GM10248 (cell line): ENCODE measurements around the gene GALNTL6.

ENCODE experiments used
- CTCF ChIA-PET: fragments of 300-600 bp; sonication (Branson Sonifier 250); formaldehyde crosslinking; extraction: SDS; loops from one replicate; lab custom pipeline; 2021; ENCODE audit warnings: antibody characterized with exemption; lab: Yijun Ruan, JAX
- POLR2A ChIA-PET: fragments of 350-650 bp; sonication (Branson Sonifier 250); formaldehyde crosslinking; extraction: SDS; loops from one replicate; lab custom pipeline; 2020; ENCODE audit warnings: antibody characterized with exemption; lab: Yijun Ruan, JAX
- DNase-seq: peaks from one replicate; pipeline ENCODE4 v3.0.0; 2012; ENCODE audit errors: extremely low spot score
- CTCF ChIP-seq: IDR thresholded peaks from 2 replicates; pipeline ENCODE4 v1.5.1; 2012; ENCODE audit warnings: mild to moderate bottlenecking, low read depth; ENCODE audit errors: extremely low read depth, missing control alignments, control extremely low read depth

Gene GALNTL6

GRCh38 chr4:172369471-172369959 lies 556.3 kb downstream of the GALNTL6 start:
- CTCF ChIA-PET, result no interaction called here
- POLR2A ChIA-PET, result no interaction called here
- no peak for TF ChIP-seq CTCF
- no peak for DNase-seq

DNA sequence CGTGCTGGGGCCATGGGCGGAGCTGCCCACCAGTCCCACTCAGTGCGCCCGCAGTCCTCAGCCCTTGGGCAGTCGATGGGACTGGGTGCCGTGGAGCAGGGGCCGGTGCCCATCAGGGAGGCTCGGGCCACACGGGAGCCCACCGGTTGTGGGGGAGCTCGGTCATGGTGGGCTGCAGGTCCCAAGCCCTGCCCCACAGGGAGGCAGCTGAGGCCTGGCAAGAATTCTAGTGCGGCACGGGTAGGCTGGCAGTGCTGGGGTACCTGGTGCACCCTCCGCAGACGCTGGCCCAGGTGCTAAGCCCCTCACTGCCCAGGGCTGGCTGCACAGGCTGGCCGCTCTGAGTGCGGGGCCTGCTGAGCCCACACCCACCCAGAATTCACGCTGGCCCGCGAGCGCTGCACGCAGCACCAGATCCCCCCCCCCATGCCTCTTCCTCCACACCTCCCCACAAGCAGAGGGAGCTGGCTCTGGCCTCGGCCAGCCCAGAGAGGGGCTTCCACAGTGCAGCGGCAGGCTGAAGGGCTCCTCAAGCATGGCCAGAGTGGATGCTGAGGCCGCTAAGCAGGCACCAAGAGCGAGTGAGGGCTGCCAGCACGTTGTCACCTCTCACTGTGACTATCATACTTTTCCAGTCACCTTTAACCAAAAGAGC lies 564.4 kb downstream of the GALNTL6 start:
- TF ChIP-seq CTCF, result no peak
- ChIA-PET POLR2A (no interaction called here), CTCF (no interaction called here)
- DNase-seq, result no peak

- no peak for TF ChIP-seq CTCF
- CTCF ChIA-PET, result interaction anchor here (1.4 kb wide), 1 partner anchor 11 kb away, joined by 3 read pairs; no protein-coding TSS in a partner anchor
- POLR2A ChIA-PET, result no interaction called here
- no peak for DNase-seq
Measured at GRCh38 chr4:172379834-172380233, 566.6 kb downstream of the GALNTL6 start.

DNA sequence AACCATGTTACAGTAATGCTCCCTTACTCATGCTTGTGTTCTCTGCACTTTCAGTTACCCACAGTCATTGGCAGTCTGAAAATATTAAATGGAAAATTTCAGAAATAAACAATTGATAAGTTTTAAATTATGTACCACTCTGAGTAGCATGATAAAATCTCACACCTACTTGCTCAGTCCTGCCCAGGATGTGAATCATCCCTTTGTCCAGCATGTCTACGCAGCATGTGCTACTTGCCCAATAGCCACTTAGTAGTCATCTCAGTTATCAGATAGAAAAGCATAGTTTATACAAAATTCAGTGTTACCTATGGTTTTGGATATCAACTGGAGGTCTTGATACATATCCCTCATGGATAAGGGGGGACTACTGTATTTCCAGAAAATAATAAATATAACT lies 577.1 kb downstream of the GALNTL6 start:
- ChIA-PET POLR2A (no interaction called here), CTCF (no interaction called here)
- TF ChIP-seq CTCF, result no peak
- no peak for DNase-seq

DNA sequence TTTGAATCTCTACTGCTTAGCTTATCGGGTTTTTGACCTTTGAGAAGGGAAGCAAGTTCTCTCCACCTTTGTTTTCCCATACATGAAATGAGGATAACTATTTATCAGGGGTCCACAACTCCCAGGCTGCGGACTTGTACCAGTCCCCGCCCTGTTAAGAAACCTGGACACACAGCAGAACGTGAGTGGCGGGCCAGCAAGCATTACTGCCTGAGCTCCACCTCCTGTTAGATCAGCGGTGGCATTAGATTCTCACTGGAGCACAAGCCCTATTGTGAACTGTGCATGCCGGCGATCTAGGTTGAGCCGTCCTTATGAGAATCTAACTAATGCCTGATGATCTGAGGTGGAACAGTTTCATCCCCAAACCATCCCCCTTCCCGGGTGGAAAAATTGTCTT lies 579.5 kb downstream of the GALNTL6 start:
- DNase-seq, result no peak
- TF ChIP-seq CTCF, result no peak
- CTCF ChIA-PET, result interaction anchor here (0.8 kb wide), 1 partner anchor 11 kb away, joined by 3 read pairs; no protein-coding TSS in a partner anchor
- POLR2A ChIA-PET, result no interaction called here

GRCh38 chr4:172393220-172393619 lies 580.0 kb downstream of the GALNTL6 start:
- POLR2A ChIA-PET, result no interaction called here
- no peak for DNase-seq
- CTCF ChIA-PET, result interaction anchor here (0.8 kb wide), 1 partner anchor 11 kb away, joined by 3 read pairs; no protein-coding TSS in a partner anchor
- no peak for TF ChIP-seq CTCF

DNA sequence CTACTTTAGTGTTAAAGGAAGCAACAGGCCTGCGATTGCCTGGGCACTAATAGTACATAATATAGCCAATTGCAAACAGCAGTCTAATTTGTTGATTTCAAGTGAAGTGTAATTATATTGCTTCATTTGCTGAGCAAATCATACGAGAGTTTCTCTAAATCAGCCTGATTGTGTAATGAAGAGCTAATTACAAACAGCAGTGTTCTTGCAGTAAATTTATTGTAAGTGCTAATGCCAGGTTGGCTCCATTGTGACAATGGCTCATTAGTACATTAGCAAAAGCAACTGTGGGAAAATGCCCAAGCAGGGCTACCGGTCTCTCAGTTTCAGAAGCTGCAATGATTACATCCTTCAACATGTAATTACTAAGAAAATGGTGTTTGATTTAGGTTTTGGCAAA lies 591.5 kb downstream of the GALNTL6 start:
- no peak for TF ChIP-seq CTCF
- CTCF ChIA-PET, result interaction anchor here (1.0 to 2.0 kb wide), 3 partner anchors 8 to 22 kb away, joined by 3 to 5 read pairs (median 3); no protein-coding TSS in a partner anchor
- DNase-seq, result no peak
- POLR2A ChIA-PET, result no interaction called here
